Endothelial cell (in vitro differentiated cells): Measurements from ENCODE around the gene NUBPL. TPM values are rescaled to one million over a fixed set of nuclear protein-coding genes. Genes with fewer than 3 reads are reported as not detected.

ENCODE experiments used
- DNase-seq: peaks from one replicate; pipeline ENCODE4 v3.0.0; 2021; ENCODE audit warnings: low spot score
- H3K27ac Mint-ChIP-seq: one replicate; pipeline ENCODE4 v1.8.0; 2021; ENCODE audit warnings: mixed read lengths, inconsistent platforms; ENCODE audit not compliant: unreplicated experiment
- H3K27me3 Mint-ChIP-seq: one replicate; pipeline ENCODE4 v1.8.0; 2021; ENCODE audit warnings: mild to moderate bottlenecking, moderate library complexity, mixed read lengths, inconsistent platforms; ENCODE audit not compliant: unreplicated experiment
- H3K36me3 Mint-ChIP-seq: one replicate; pipeline ENCODE4 v1.8.0; 2021; ENCODE audit warnings: mild to moderate bottlenecking, low read depth, mixed read lengths, inconsistent platforms; ENCODE audit not compliant: unreplicated experiment
- H3K4me1 Mint-ChIP-seq: one replicate; pipeline ENCODE4 v1.8.0; 2021; ENCODE audit warnings: mild to moderate bottlenecking, mixed read lengths, inconsistent platforms; ENCODE audit not compliant: unreplicated experiment
- H3K4me3 Mint-ChIP-seq: one replicate; pipeline ENCODE4 v1.8.0; 2021; ENCODE audit warnings: mild to moderate bottlenecking, mixed read lengths, inconsistent platforms; ENCODE audit not compliant: unreplicated experiment
- H3K9me3 Mint-ChIP-seq: one replicate; pipeline ENCODE4 v1.8.0; 2021; ENCODE audit warnings: mixed read lengths, inconsistent platforms; ENCODE audit not compliant: unreplicated experiment
- CTCF ChIP-seq: fragments of 200-600 bp; sonication (generic); IDR thresholded peaks from one replicate; pipeline ENCODE4 v1.5.0; 2021; ENCODE audit warnings: antibody characterized with exemption; ENCODE audit not compliant: unreplicated experiment
- total RNA-seq: library from RNA; stranded (reverse); fragmentation: NEBNext Ultra II Directional; extraction: Animal tissue kit (Norgen Biotek cat#: 25700); gene quantifications from one replicate; pipeline ENCODE4 v1.2.1, GENCODE V29; 2021; ENCODE audit not compliant: unreplicated experiment

Gene NUBPL
- total RNA-seq, 1 donor from 2014 or later = 11.3 TPM

- Mint-ChIP-seq H3K4me1 (peaks cover 4% of the 10 kb centered on the region), H3K27me3 (no peaks in the 10 kb centered on the region), H3K9me3 (no peaks in the 10 kb centered on the region), H3K27ac (no peak overlapping the region), H3K4me3 (no peak overlapping the region), H3K36me3 (peaks cover 3% of the 10 kb centered on the region)
- DNase-seq = no peak
- TF ChIP-seq CTCF = no peak
Observed at GRCh38 chr14:31660191-31660590, 99.0 kb downstream of the NUBPL start.

GRCh38 chr14:31660728-31661127 is 99.5 kb downstream of the NUBPL start:
- H3K4me1 Mint-ChIP-seq = peaks cover 4% of the 10 kb centered on the region
- DNase-seq = no peak
- H3K36me3 Mint-ChIP-seq = peaks cover 4% of the 10 kb centered on the region
- TF ChIP-seq CTCF = no peak
- H3K27me3 Mint-ChIP-seq = no peaks in the 10 kb centered on the region
- H3K9me3 Mint-ChIP-seq = no peaks in the 10 kb centered on the region
- H3K4me3 Mint-ChIP-seq = no peak overlapping the region
- no peak overlapping the region for H3K27ac Mint-ChIP-seq

GRCh38 chr14:31668348-31668747 is 107.1 kb downstream of the NUBPL start:
- Mint-ChIP-seq H3K9me3 (no peaks in the 10 kb centered on the region), H3K4me3 (no peak overlapping the region), H3K36me3 (peaks cover 4% of the 10 kb centered on the region), H3K4me1 (peaks cover 4% of the 10 kb centered on the region), H3K27me3 (no peaks in the 10 kb centered on the region), H3K27ac (no peak overlapping the region)
- DNase-seq = no peak
- TF ChIP-seq CTCF = no peak

GRCh38 chr14:31672709-31673108 is 111.5 kb downstream of the NUBPL start:
- no peak overlapping the region for H3K4me3 Mint-ChIP-seq
- H3K36me3 Mint-ChIP-seq = no peaks in the 10 kb centered on the region
- no peak for TF ChIP-seq CTCF
- DNase-seq = no peak
- no peaks in the 10 kb centered on the region for H3K9me3 Mint-ChIP-seq
- no peak overlapping the region for H3K27ac Mint-ChIP-seq
- H3K4me1 Mint-ChIP-seq = no peaks in the 10 kb centered on the region
- no peaks in the 10 kb centered on the region for H3K27me3 Mint-ChIP-seq

GRCh38 chr14:31677052-31677451 is 115.8 kb downstream of the NUBPL start:
- no peaks in the 10 kb centered on the region for H3K9me3 Mint-ChIP-seq
- no peaks in the 10 kb centered on the region for H3K27me3 Mint-ChIP-seq
- H3K4me1 Mint-ChIP-seq = peaks cover 2% of the 10 kb centered on the region
- no peak overlapping the region for H3K4me3 Mint-ChIP-seq
- H3K27ac Mint-ChIP-seq = no peak overlapping the region
- TF ChIP-seq CTCF = no peak
- DNase-seq = no peak
- H3K36me3 Mint-ChIP-seq = no peaks in the 10 kb centered on the region
